ENCODE data around the gene NKX6-1. TPM values are rescaled to one million over a fixed set of nuclear protein-coding genes. Genes with fewer than 3 reads are reported as not detected.
A peak's percentile ranks its signal among the peaks of the same experiment; 100 is the strongest.

Gene NKX6-1
- total RNA-seq, 1 experiment from 2014 or later, result not detected

DNA sequence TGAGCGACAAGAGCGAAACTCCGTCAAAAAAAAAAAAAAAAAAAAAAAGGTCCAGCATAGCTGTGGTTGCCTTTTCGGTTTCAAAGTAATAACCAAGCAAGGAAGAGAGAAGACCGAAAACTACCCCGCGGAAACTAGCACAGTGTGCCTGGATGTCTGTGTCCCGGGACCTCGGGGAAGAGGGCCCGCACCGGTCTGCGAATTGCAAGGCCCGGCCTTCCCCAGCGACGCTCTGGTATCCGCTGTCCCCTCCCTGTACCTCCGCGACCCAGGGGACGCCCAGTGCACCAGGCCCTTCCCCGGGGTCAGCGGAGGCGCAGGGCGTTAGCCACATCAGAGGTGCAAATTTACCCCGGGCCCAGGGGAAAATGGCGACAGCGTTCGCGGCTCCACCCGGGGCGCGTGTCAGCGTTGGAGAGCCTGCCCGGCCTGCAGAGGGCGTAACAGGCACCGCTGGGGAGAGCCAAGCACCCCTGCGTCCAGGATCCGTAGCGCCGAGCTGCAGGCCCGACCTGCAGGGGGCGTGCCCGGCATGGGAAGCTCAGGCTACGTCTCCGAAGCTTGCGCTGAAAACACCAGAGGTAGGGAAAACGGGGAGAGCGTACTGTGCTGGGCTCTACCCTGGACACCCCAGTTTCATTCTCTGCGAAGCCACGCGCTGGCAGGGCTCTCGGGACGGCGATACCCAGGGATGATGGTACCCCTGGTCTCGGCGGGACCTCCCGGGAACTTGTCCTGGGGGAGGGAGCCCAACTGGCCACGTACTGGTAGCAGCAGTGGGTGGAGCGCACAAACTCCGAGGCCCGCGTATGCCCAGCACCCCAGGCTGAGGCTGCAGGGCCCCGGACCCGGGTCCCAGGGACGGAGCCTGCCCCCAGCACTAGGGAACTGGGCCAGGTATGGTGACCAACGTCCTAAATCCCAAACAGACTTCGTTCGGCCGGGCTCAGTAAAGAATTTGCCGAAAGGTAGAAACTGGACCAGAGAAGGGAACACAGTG, 16.2 kb downstream of the NKX6-1 start:
- in situ Hi-C loops (cut with HindIII; ENCODE audit: low pct_unique_long_range_greater_than_20kb, low sequenced_read_pairs), result no loop called here
- no peak for DNase-seq (ENCODE audit: low read depth)

GRCh38 chr4:84481860-84482245, 17.2 kb downstream of the NKX6-1 start:
- DNase-seq (ENCODE audit: low read depth), result no peak
- in situ Hi-C loops (cut with HindIII; ENCODE audit: low pct_unique_long_range_greater_than_20kb, low sequenced_read_pairs), result no loop called here

GRCh38 chr4:84481077-84481859, 17.8 kb downstream of the NKX6-1 start:
- in situ Hi-C loops (cut with HindIII; ENCODE audit: low pct_unique_long_range_greater_than_20kb, low sequenced_read_pairs), result no loop called here

GRCh38 chr4:84480082-84480481, 19.0 kb downstream of the NKX6-1 start:
- in situ Hi-C loops (cut with HindIII; ENCODE audit: low pct_unique_long_range_greater_than_20kb, low sequenced_read_pairs), result no loop called here

More at GRCh38 chr4:84481077-84481859, 17.8 kb downstream of the NKX6-1 start:
- DNase-seq (ENCODE audit: low read depth), result no peak

DNA sequence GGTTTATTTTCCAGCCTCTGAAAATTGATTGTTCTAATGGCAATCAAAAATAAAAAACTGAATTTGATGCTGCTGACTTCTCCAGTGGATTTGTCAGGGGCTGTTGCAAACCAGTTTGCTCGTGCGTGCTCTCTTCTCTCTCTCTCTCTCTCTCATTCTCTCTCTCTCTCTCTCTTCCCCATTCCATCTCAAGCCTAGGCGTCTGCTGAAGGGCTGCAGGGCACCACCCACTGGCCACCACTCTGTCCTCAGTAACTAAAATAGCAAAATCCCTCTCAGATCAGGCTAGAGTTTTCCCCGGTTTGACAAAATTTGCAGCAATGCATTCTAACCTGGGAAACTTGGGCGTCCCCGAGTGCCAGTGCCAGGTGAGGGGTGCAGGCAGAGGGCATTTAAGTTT, 19.4 kb downstream of the NKX6-1 start:
- peak; percentile 25 for DNase-seq (ENCODE audit: low read depth)
- in situ Hi-C loops (cut with HindIII; ENCODE audit: low pct_unique_long_range_greater_than_20kb, low sequenced_read_pairs), result no loop called here

More at GRCh38 chr4:84480082-84480481, 19.0 kb downstream of the NKX6-1 start:
- no peak for DNase-seq (ENCODE audit: low read depth)

- in situ Hi-C loops (cut with HindIII; ENCODE audit: low pct_unique_long_range_greater_than_20kb, low sequenced_read_pairs), result no loop called here
- no peak for DNase-seq (ENCODE audit: low read depth)
Observed at GRCh38 chr4:84477738-84478137, 21.4 kb downstream of the NKX6-1 start.

DNA sequence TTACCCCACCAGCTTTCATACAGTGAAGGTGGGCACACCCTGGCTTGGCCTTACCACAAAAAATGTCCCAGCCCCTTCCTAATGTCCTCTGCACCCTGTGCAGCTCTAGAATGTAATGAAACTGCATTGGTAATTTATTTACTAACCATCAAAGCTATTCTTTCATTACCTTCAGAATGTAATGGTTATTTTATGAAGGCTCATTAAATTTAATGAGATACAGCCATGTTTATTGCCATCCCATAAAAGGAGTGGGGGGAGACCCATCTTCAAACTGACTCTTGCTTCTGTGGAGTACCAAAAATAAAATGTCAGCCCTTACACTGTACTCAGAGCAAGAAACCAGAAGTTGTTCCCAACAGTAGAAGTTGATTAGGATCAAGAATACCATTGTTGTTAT, 25.0 kb downstream of the NKX6-1 start:
- in situ Hi-C loops (cut with HindIII; ENCODE audit: low pct_unique_long_range_greater_than_20kb, low sequenced_read_pairs), result no loop called here
- no peak for DNase-seq (ENCODE audit: low read depth)

DNA sequence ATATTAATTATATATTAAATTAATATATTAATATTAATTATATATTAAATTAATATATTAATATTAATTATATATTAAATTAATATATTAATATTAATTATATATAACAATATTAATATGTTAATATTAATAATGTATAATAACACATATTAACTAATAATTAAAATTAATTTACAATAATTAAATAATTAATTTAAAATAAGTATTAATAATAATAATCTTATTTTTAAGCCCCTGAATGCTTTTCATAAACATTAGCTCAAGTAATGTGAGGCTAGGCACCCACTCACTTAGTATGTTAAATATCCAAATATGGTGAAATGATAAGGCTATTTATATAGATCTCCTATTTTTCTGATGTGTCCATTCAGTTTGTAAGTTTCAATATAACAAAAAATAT, 26.9 kb downstream of the NKX6-1 start:
- in situ Hi-C loops (cut with HindIII; ENCODE audit: low pct_unique_long_range_greater_than_20kb, low sequenced_read_pairs), result no loop called here
- DNase-seq (ENCODE audit: low read depth), result no peak

DNA sequence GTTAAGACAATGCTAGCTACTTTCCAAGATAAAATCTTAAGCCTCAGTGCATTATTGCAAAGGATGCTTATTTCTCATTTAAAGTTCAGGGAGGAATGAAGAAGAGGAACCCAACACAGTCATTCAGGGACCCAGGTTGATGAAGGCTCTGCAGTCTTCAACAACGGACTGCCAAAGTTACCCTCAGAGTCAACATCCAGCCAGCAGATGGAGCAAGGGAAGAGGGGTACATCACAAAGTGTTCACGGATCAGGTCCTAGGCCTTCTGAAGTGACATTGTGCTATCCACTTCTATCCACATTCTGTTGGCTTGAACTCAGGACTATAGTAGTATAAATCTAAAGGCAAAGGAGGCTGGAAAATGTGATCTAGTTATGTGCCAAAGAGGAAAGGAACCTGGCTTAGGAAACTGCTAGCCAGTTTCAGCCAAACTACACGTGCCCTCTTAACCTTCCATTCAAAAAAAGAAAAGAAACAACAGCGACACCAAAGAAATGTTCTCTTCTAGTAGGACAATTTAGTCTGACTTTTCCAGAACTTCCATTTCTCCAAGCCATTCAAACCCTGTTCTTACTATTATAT, 28.8 kb downstream of the NKX6-1 start:
- DNase-seq (ENCODE audit: low read depth), result no peak
- in situ Hi-C loops (cut with HindIII; ENCODE audit: low pct_unique_long_range_greater_than_20kb, low sequenced_read_pairs), result no loop called here

- in situ Hi-C loops (cut with HindIII; ENCODE audit: low pct_unique_long_range_greater_than_20kb, low sequenced_read_pairs), result no loop called here
Observed at GRCh38 chr4:84467601-84468000, 31.5 kb downstream of the NKX6-1 start.

DNA sequence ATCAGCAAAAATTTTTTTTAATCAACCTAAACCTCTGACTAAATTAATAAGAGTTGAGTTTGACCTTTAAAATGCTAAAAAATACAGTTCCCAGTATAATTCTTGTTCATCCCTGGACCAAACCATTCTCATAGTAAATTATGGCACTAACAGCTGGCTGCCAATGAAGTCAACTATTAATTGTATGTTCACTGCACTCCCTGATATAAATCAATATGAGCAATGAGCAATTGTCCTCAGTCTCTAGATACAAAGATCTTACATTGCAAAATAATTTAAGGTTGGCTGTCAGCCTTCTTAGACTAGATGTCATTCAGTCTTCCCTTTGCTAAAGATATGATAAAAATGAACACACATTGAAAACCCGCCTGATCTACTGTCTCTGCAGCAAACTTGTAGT, 39.3 kb downstream of the NKX6-1 start:
- no peak for DNase-seq (ENCODE audit: low read depth)
- in situ Hi-C loops (cut with HindIII; ENCODE audit: low pct_unique_long_range_greater_than_20kb, low sequenced_read_pairs), result no loop called here

More at GRCh38 chr4:84467601-84468000, 31.5 kb downstream of the NKX6-1 start:
- DNase-seq (ENCODE audit: low read depth), result no peak

DNA sequence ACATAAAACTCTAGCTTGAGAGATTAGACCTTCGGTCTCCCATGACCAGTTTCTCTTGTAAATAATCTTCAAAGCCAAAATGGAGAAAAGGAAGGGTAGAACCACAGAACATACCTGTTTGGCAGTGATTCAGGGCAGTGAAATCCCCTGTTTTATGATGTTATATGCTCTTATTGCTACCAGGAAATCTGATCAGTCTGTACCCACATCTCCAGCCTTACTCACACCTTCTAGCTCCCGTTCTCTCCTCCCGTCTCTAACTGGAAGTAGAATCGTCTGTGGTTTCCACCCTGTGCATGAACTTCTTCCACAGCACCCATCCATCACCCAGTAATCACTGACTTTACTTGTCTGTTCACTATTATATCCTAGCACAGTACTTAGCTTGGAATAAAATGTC, 42.9 kb downstream of the NKX6-1 start:
- no peak for DNase-seq (ENCODE audit: low read depth)
- in situ Hi-C loops (cut with HindIII; ENCODE audit: low pct_unique_long_range_greater_than_20kb, low sequenced_read_pairs), result no loop called here

- DNase-seq (ENCODE audit: low read depth), result no peak
- in situ Hi-C loops (cut with HindIII; ENCODE audit: low pct_unique_long_range_greater_than_20kb, low sequenced_read_pairs), result no loop called here
Observed at GRCh38 chr4:84455697-84456096, 43.4 kb downstream of the NKX6-1 start.

DNA sequence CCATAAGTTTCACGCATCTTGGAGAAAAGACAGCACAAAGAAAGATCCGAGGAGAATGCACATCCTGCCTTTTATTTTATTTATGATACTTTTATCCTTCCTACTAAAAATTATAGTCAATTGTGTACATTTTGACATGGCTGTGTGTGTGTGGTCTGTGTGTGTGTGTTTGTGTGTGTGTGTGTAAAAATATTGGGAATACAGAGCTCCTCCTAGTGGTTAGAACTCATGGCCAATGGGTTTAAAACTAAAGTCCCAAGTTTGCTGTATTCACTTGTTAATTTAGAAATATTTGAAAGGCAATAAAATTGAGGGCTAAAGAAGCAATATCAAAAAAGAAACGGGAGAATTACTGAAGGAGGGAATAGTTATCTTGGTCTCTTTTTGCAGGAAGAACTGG, 47.5 kb downstream of the NKX6-1 start:
- in situ Hi-C loops (cut with HindIII; ENCODE audit: low pct_unique_long_range_greater_than_20kb, low sequenced_read_pairs), result no loop called here
- no peak for DNase-seq (ENCODE audit: low read depth)

DNA sequence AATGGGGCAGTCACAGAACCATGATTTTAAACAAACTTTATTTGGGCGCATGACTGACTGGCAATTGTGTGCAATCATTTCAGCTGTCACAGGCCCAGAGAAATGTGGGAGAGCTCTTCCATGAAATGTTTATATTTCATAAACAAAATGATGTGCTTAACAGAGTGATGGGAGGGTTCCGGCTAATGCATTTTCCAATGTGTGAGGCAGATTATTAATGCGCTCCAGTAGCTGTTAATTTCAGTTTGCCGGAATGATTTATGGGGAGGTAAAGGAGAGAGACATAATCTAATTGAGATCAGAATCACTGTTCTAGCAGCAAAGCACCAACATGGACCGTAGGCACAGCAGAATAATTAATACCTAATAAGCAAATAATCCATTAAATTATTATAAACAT, 55.6 kb downstream of the NKX6-1 start:
- no peak for DNase-seq (ENCODE audit: low read depth)
- in situ Hi-C loops (cut with HindIII; ENCODE audit: low pct_unique_long_range_greater_than_20kb, low sequenced_read_pairs), result no loop called here

- in situ Hi-C loops (cut with HindIII; ENCODE audit: low pct_unique_long_range_greater_than_20kb, low sequenced_read_pairs), result no loop called here
- no peak for DNase-seq (ENCODE audit: low read depth)
Observed at GRCh38 chr4:84442778-84443177, 56.3 kb downstream of the NKX6-1 start.
